Measurements from ENCODE around the gene CD22.

DNA sequence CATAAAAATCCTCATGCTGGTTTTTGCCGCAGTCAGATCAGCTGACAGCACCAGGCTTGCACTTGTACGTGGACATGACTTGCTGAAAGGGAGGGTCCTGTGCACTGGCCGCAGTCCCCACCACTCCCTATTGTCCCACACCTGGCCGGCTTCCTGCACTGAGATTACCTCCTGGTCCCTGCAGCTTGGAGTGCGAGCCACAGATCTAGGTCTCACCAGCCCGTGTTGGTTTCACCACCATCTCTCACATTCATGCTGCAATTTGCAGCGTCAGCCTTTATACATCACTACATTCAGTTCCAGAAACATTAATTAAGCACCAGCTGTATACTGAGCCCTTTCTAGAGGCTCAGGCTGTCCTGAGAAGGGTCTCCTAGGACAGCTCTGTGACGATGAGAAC is 15.0 kb upstream of the CD22 start:
- TF ChIP-seq, protein P1, sequence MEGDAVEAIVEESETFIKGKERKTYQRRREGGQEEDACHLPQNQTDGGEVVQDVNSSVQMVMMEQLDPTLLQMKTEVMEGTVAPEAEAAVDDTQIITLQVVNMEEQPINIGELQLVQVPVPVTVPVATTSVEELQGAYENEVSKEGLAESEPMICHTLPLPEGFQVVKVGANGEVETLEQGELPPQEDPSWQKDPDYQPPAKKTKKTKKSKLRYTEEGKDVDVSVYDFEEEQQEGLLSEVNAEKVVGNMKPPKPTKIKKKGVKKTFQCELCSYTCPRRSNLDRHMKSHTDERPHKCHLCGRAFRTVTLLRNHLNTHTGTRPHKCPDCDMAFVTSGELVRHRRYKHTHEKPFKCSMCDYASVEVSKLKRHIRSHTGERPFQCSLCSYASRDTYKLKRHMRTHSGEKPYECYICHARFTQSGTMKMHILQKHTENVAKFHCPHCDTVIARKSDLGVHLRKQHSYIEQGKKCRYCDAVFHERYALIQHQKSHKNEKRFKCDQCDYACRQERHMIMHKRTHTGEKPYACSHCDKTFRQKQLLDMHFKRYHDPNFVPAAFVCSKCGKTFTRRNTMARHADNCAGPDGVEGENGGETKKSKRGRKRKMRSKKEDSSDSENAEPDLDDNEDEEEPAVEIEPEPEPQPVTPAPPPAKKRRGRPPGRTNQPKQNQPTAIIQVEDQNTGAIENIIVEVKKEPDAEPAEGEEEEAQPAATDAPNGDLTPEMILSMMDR (IDR thresholded peaks at IDR 0.05; ENCODE audit: low read depth, low read length), result no peak
- no peak for TF ChIP-seq EZH2phosphoT487 (IDR thresholded peaks at IDR 0.05; ENCODE audit: low read depth)
